Neutrophil (primary cell): Measurements from ENCODE around the gene RGS12.

Experiments
- H3K27ac ChIP-seq: fragments of 200-600 bp; sonication (generic); 2 replicates; pipeline ENCODE4 v1.5.1; 2016; ENCODE audit warnings: mild to moderate bottlenecking, moderate library complexity
- H3K27me3 ChIP-seq: fragments of 200-600 bp; sonication (generic); 2 replicates; pipeline ENCODE4 v1.6.0; 2016; ENCODE audit warnings: mild to moderate bottlenecking
- H3K36me3 ChIP-seq: fragments of 200-600 bp; sonication (generic); 2 replicates; pipeline ENCODE4 v1.5.1; 2017
- H3K4me1 ChIP-seq, 2 experiments: fragments of 200-600 bp in 1 of 2; sonication (generic) in 1 of 2; 1 replicate in 1 of 2; 2 replicates in 1 of 2; pipeline versions ENCODE4 v1.5.1 to v1.6.1; 2013 to 2016; ENCODE audit warnings: low read depth in 1 of 2, low read length in 1 of 2, mild to moderate bottlenecking in 1 of 2, moderate library complexity in 1 of 2; ENCODE audit not compliant: control insufficient read depth in 1 of 2, insufficient read depth in 1 of 2
- H3K4me3 ChIP-seq, 2 experiments: fragments of 200-600 bp in 1 of 2; sonication (generic) in 1 of 2; 1 replicate in 1 of 2; 2 replicates in 1 of 2; pipeline ENCODE4 v1.5.1; 2013 to 2016; ENCODE audit warnings: low read depth in 1 of 2, low read length in 1 of 2, mild to moderate bottlenecking in 1 of 2, moderate library complexity in 1 of 2
- H3K9me3 ChIP-seq: fragments of 200-600 bp; sonication (generic); 2 replicates; pipeline ENCODE4 v1.5.1; 2016
- TF ChIP-seq, protein P1 (sequence below): fragments of 200-600 bp; sonication (generic); IDR thresholded peaks from 2 replicates; pipeline ENCODE4 v1.5.1; 2016; ENCODE audit warnings: antibody characterized with exemption

Gene RGS12

DNA sequence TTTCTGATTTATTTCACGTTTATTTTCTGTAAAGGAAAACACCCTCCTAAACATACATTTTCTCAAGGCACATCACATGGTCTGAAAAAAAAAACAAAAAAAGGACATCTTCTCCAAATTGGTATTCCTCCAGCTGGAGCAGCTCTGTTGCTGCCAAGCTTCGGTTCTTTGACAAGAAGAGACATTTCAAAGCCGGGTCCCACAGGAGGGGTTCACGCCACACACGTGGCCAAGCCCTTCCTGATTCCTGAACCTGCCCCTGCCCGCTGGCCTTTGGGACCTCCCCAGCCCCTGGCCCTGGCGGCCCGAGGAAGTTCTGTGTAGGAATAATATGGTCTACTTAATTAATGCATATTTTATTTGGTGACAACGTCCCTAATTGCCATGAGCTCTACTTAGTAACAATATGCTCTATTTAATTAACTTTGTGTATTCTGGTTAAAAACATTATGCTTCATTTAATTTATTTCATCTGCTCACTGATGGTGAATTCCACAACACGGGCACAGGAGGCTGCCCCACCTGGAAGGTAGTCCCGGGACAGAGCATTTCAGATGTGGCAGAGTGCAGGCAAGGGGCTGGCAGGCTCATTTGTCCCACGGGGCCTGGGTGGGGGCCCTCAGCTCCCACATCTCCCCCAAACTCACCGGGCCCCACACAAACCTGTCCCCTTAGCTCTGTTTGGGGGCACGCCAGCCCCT lies 5.4 kb upstream of the RGS12 start:
- no peak overlapping the region for H3K4me3 ChIP-seq
- H3K27ac ChIP-seq = no peak overlapping the region
- peaks cover 78% of the 10 kb centered on the region for H3K27me3 ChIP-seq
- peaks cover 11 to 18% of the 10 kb centered on the region in 2 experiments for H3K4me1 ChIP-seq
- no peaks in the 10 kb centered on the region for H3K36me3 ChIP-seq
- TF ChIP-seq, protein P1, sequence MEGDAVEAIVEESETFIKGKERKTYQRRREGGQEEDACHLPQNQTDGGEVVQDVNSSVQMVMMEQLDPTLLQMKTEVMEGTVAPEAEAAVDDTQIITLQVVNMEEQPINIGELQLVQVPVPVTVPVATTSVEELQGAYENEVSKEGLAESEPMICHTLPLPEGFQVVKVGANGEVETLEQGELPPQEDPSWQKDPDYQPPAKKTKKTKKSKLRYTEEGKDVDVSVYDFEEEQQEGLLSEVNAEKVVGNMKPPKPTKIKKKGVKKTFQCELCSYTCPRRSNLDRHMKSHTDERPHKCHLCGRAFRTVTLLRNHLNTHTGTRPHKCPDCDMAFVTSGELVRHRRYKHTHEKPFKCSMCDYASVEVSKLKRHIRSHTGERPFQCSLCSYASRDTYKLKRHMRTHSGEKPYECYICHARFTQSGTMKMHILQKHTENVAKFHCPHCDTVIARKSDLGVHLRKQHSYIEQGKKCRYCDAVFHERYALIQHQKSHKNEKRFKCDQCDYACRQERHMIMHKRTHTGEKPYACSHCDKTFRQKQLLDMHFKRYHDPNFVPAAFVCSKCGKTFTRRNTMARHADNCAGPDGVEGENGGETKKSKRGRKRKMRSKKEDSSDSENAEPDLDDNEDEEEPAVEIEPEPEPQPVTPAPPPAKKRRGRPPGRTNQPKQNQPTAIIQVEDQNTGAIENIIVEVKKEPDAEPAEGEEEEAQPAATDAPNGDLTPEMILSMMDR = no peak
- no peaks in the 10 kb centered on the region for H3K9me3 ChIP-seq

DNA sequence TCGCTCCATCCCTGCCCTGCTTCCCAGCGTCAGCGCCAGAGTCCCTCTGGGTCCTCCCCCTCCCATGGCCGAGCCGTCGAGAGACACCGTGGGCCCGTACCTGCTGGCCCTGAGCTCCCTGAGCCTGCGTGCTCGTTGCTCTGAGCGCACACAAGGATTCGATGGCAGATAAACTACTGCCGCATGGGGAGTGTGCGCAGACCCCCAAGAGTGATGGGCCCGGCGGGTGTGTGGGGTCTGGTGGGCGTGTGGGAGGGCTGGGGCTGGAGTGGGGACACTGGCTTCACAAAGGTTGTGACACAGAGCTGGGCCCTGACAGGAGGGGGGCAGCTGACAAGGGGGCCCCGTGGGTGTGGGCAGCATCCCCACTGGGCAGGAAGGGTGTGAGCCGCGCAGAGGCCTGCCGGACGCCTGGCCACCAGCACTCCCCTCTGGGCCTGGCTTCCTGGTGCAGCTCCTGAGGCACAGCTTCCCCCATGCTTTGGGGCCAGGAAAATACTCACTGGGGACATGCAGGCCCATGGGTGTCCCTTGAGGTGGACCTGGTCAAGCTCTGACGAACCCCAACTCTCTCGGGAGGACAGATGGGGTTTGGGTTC lies 4.8 kb upstream of the RGS12 start:
- no peaks in the 10 kb centered on the region for H3K9me3 ChIP-seq
- peaks cover 82% of the 10 kb centered on the region for H3K27me3 ChIP-seq
- TF ChIP-seq, protein P1 = no peak
- H3K4me3 ChIP-seq = no peak overlapping the region
- peaks cover 12 to 20% of the 10 kb centered on the region in 2 experiments for H3K4me1 ChIP-seq
- no peak overlapping the region for H3K27ac ChIP-seq
- H3K36me3 ChIP-seq = no peaks in the 10 kb centered on the region

DNA sequence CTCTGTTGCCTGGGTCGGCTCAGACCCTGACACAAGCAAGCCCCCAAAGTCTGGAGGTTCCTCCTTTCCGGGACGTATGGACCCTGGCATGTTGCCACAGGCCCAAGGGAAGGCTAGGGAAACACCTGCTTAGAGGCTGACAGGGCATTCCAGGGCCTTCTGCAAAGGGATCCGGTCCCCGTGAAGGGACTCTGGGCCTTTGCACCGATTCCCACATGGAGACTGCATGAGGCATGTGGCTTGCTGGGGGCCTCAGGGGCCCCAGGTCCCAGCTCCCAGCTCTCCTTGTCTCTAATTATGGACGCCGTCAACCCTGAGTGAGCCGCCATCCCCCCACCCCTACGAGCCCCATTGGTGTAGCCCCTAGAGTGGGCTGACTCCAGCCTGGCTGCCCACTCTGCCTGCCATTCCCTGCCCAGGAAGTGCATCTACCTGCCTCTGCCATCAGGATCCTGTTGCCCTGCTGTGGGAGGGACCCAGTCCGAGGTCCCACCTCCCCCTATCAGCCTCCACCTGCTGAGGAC lies 4.2 kb upstream of the RGS12 start:
- Histone ChIP-seq H3K9me3 (no peaks in the 10 kb centered on the region), H3K36me3 (no peaks in the 10 kb centered on the region), H3K27ac (no peak overlapping the region), H3K27me3 (peaks cover 87% of the 10 kb centered on the region), H3K4me1 (peaks cover 12 to 20% of the 10 kb centered on the region in 2 experiments), H3K4me3 (no peak overlapping the region)
- TF ChIP-seq, protein P1 = no peak

DNA sequence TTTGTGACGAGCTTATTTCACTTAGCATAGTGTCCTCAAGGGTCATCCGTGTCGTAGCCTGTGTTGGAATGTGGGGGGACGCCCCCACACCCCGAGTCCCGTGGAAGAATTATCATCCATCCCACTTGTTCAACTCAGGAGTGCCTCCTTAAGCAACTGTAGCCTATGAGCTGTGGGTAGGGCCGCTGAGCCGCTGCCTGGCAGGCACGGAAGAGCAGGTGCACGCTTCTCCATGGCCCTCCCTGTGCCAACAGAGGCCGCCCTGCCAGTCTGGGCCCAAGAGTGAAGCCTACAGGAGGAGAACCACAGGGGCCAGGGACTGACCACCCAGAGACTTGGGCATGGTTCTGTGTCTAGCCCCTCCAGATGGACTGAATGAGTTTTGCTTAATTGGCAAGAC lies 2.3 kb upstream of the RGS12 start:
- no peaks in the 10 kb centered on the region for H3K9me3 ChIP-seq
- no peak overlapping the region for H3K27ac ChIP-seq
- peaks cover 95% of the 10 kb centered on the region for H3K27me3 ChIP-seq
- TF ChIP-seq, protein P1 = no peak
- peaks cover 12 to 20% of the 10 kb centered on the region in 2 experiments for H3K4me1 ChIP-seq
- H3K36me3 ChIP-seq = no peaks in the 10 kb centered on the region
- H3K4me3 ChIP-seq = no peak overlapping the region

DNA sequence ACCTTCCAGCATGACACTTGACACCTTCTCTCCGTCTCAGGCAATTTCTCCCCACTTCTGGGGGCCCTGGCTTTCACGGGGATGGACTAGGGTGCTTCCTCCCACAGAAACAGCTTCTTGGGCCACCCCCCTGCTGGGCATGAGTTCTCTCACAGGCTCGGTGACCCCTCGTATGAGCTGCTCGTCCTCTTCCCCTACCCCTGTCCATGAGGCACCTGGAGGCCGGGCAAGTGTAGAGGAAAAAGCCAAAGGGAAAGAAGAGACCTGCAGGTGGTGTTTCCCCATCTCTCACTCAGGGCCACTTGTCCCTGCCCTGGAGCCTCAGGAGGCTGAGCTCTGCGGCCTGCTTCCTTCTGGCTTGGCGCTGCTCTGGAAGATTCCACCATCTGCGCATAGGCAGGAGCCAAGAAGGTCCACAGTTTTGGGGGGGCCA lies 1.9 kb upstream of the RGS12 start:
- Histone ChIP-seq H3K4me1 (peaks cover 12 to 18% of the 10 kb centered on the region in 2 experiments), H3K36me3 (no peaks in the 10 kb centered on the region), H3K27me3 (peaks cover 94% of the 10 kb centered on the region), H3K4me3 (no peak overlapping the region), H3K9me3 (no peaks in the 10 kb centered on the region), H3K27ac (no peak overlapping the region)
- TF ChIP-seq, protein P1 = no peak
